ENCODE results near the gene IL13RA1.

The IL13RA1 gene

GRCh38 chrX:118717678-118718391, 9.6 kb upstream of the IL13RA1 start:
- Histone ChIP-seq H3K27me3 (replicated peaks; ENCODE audit: control insufficient read depth, insufficient read depth, low read length) (no peaks in the 10 kb centered on the region), H3K36me3 (ENCODE audit: control insufficient read depth, insufficient read depth, low read length) (no peaks in the 10 kb centered on the region), H3K4me3 (replicated peaks; ENCODE audit: low read depth, low read length) (no peak overlapping the region)
- TF ChIP-seq, protein P1, sequence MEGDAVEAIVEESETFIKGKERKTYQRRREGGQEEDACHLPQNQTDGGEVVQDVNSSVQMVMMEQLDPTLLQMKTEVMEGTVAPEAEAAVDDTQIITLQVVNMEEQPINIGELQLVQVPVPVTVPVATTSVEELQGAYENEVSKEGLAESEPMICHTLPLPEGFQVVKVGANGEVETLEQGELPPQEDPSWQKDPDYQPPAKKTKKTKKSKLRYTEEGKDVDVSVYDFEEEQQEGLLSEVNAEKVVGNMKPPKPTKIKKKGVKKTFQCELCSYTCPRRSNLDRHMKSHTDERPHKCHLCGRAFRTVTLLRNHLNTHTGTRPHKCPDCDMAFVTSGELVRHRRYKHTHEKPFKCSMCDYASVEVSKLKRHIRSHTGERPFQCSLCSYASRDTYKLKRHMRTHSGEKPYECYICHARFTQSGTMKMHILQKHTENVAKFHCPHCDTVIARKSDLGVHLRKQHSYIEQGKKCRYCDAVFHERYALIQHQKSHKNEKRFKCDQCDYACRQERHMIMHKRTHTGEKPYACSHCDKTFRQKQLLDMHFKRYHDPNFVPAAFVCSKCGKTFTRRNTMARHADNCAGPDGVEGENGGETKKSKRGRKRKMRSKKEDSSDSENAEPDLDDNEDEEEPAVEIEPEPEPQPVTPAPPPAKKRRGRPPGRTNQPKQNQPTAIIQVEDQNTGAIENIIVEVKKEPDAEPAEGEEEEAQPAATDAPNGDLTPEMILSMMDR (IDR thresholded peaks at IDR 0.05; ENCODE audit: insufficient read depth, low read length, poor library complexity, severe bottlenecking), result no peak
- peak; percentile 39 for DNase-seq (ENCODE audit: extremely low read depth, insufficient read length)

DNA sequence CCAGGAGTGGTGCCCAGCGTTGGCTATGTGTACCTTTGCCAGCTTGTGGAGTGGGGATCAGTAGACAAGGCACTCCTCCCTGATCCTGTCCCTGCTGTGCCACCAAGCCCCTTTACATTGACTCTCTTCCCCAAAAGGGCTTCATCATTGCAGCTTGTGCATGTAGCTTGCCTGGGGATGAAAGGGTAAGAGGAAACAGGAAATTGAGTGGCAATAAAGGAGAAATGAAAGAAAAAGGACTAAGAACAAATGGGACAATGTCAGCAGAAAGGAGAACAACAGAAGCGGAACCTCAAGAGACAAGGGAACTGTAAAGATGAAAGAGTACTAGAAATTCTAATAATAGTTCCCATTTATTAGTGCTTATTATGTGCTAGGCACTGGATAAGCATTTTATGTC, 8.7 kb upstream of the IL13RA1 start:
- no peak overlapping the region for H3K4me3 ChIP-seq (replicated peaks; ENCODE audit: low read depth, low read length)
- DNase-seq (ENCODE audit: extremely low read depth, insufficient read length), result no peak
- TF ChIP-seq, protein P1 (IDR thresholded peaks at IDR 0.05; ENCODE audit: insufficient read depth, low read length, poor library complexity, severe bottlenecking), result no peak
- no peaks in the 10 kb centered on the region for H3K36me3 ChIP-seq (ENCODE audit: control insufficient read depth, insufficient read depth, low read length)
- no peaks in the 10 kb centered on the region for H3K27me3 ChIP-seq (replicated peaks; ENCODE audit: control insufficient read depth, insufficient read depth, low read length)

DNA sequence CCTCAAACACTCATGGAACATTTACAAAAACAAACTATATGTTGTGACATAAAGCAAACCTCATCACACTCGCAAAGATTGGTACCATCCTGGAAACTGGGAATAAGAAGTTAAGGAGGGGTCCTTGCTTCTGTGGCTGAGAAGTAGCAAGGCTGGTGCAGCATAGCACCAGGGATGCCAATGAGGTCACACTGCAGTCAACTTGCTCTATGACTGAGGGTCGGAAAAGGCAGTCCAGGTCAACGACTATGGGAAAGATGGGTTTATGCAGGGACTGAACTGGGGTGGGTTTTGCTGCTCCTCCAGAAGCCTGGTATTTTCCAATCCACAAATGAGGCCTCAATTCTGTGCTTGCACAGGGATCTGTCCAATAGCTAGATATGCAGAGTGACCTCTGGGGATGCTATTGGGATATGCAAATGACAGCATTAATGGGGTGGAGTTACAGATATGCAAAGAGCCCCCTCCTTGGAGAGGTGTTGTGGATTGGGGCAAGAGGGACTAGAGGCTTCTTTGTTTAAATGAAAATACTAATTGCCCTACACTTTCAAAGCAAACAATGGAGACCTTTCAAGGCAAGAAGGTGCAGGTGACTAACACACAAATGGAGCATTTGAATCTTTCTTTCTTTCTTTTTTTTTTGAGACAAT, 7.2 kb upstream of the IL13RA1 start:
- DNase-seq (ENCODE audit: extremely low read depth, insufficient read length), result no peak
- H3K36me3 ChIP-seq (ENCODE audit: control insufficient read depth, insufficient read depth, low read length), result no peaks in the 10 kb centered on the region
- no peak overlapping the region for H3K4me3 ChIP-seq (replicated peaks; ENCODE audit: low read depth, low read length)
- TF ChIP-seq, protein P1 (IDR thresholded peaks at IDR 0.05; ENCODE audit: insufficient read depth, low read length, poor library complexity, severe bottlenecking), result no peak
- H3K27me3 ChIP-seq (replicated peaks; ENCODE audit: control insufficient read depth, insufficient read depth, low read length), result no peaks in the 10 kb centered on the region

GRCh38 chrX:118723376-118723775, 4.0 kb upstream of the IL13RA1 start:
- DNase-seq (ENCODE audit: extremely low read depth, insufficient read length), result no peak
- H3K27me3 ChIP-seq (replicated peaks; ENCODE audit: control insufficient read depth, insufficient read depth, low read length), result no peaks in the 10 kb centered on the region
- H3K36me3 ChIP-seq (ENCODE audit: control insufficient read depth, insufficient read depth, low read length), result no peaks in the 10 kb centered on the region
- no peak overlapping the region for H3K4me3 ChIP-seq (replicated peaks; ENCODE audit: low read depth, low read length)
- TF ChIP-seq, protein P1 (IDR thresholded peaks at IDR 0.05; ENCODE audit: insufficient read depth, low read length, poor library complexity, severe bottlenecking), result no peak

DNA sequence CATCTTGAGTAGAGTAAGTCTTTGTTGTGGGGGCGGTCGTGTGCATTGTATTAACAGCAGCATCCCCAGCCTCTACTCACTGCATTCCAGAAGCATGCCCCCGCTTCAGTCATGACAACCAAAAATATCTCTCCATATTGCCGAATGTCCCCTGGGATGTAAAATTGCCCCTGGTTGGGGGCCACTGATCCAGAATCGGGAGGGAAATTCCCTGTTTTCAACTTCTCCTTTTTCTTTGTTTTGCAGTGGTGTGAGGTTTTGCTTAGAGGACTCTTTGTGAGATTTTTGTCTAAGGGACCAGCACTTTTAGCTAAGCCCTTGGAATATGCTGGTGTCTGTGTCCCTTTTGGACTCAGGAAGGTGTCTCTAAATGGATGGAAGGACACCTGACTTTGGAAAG, 3.0 kb upstream of the IL13RA1 start:
- TF ChIP-seq, protein P1 (IDR thresholded peaks at IDR 0.05; ENCODE audit: insufficient read depth, low read length, poor library complexity, severe bottlenecking), result no peak
- Histone ChIP-seq H3K27me3 (replicated peaks; ENCODE audit: control insufficient read depth, insufficient read depth, low read length) (no peaks in the 10 kb centered on the region), H3K4me3 (replicated peaks; ENCODE audit: low read depth, low read length) (no peak overlapping the region), H3K36me3 (ENCODE audit: control insufficient read depth, insufficient read depth, low read length) (no peaks in the 10 kb centered on the region)
- no peak for DNase-seq (ENCODE audit: extremely low read depth, insufficient read length)
